ENCODE measurements around the gene AGFG1.
"Not testable (repeated sequence)": the region's sequence is repeated elsewhere in the genome, so short reads cannot be mapped to it uniquely, and the experiment has no call there.

AGFG1 gene

DNA sequence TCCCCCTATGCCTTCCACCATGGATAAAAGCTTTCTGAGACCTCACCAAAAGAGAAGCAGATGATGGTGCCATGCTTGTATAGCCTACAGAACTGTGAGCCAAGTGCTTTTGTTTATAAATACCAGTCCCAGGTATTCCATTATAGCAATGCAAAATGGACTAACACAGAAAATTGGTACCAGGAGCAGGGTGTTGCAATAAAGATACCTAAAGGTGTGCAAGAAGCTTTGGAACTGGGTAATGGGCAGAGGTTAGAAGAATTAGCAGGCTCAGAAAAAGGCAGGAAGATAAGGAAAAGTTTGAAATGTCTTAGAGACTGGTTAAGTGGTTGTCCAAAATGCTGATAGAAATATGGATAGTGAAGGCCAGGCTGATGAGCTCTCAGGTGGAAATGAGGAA is 110.4 kb downstream of the AGFG1 start:
- no peak for DNase-seq (ENCODE audit: low read depth)
- no peak overlapping the region for H3K4me3 ChIP-seq (ENCODE audit: low read length)
- TF ChIP-seq, protein P1, sequence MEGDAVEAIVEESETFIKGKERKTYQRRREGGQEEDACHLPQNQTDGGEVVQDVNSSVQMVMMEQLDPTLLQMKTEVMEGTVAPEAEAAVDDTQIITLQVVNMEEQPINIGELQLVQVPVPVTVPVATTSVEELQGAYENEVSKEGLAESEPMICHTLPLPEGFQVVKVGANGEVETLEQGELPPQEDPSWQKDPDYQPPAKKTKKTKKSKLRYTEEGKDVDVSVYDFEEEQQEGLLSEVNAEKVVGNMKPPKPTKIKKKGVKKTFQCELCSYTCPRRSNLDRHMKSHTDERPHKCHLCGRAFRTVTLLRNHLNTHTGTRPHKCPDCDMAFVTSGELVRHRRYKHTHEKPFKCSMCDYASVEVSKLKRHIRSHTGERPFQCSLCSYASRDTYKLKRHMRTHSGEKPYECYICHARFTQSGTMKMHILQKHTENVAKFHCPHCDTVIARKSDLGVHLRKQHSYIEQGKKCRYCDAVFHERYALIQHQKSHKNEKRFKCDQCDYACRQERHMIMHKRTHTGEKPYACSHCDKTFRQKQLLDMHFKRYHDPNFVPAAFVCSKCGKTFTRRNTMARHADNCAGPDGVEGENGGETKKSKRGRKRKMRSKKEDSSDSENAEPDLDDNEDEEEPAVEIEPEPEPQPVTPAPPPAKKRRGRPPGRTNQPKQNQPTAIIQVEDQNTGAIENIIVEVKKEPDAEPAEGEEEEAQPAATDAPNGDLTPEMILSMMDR (conservative IDR thresholded peaks at IDR 0.05; ENCODE audit: low read length) = no peak

DNA sequence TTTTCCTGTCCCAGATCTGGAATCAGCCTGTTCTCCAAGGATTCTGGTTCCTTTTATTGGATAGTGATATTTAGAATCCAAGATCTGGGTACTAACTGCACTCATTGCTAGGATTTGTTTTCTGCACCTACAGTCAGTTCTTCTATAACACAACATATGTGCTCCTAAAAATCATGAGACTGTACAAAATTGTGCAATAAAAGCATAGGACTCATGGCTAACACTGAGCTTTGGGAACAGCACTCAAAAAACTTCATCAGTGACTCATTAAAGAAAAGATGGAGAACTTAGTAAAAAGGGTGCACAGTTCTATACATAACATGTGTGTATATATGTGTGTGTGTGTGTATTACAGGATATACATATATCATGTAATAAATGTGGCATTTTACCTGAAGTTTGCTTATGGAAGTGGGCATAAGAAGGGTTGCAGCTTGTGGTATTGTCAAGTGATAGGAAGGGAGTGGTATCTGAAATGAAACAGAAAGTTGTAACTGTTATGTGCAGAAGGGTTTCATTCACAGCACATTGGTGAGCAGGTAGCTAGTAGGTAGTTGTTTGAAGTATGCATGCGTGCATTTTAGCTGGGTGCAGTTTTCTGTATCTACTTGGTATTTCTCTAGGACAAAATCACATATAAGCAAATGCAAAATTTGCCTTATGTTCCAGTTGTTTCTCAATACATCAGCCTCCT is 120.9 kb downstream of the AGFG1 start:
- DNase-seq (ENCODE audit: low read depth) = no peak
- H3K4me3 ChIP-seq (ENCODE audit: low read length) = no peak overlapping the region
- TF ChIP-seq, protein P1 (conservative IDR thresholded peaks at IDR 0.05; ENCODE audit: low read length) = no peak

DNA sequence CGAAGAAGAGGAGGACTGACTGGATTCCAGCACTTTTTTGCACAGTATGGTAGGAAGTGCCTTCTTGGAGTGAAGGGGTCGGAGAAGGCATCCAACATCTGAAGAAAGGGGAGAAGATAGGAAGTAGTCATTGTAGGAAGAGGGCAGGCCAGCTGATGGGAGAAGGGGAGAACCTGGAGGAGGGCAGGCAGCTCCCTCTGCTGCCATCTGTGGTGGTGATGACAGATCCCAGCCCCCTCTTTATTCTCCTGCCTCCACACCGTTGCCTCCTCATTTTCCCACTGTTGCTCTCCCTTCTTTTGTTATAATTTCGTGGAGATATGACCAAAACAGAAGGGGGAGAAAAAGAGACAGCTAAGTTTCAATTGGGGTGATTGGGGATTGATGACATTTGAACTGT is 123.8 kb downstream of the AGFG1 start:
- TF ChIP-seq, protein P1 (conservative IDR thresholded peaks at IDR 0.05; ENCODE audit: low read length) = no peak
- no peak overlapping the region for H3K4me3 ChIP-seq (ENCODE audit: low read length)
- DNase-seq (ENCODE audit: low read depth) = no peak

DNA sequence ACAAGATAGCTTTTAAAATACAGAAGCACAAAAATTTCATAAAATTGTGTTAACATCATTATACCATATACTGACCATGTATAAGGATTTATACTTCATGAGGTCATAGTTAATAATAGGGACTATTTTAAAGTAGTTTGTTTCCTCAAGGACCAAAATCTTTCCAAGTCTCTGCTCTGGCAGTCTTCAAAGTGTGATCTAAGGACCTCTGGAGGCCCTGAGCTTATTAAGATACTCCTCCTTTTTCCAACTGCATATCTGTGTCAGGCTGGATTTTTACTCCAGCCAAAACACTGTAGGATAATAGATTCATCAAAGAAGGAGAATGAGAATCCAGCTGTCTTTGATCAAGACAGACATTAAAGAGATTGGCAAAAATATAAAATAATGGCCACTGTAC is 125.1 kb downstream of the AGFG1 start:
- H3K4me3 ChIP-seq (ENCODE audit: low read length) = no peak overlapping the region
- TF ChIP-seq, protein P1 (conservative IDR thresholded peaks at IDR 0.05; ENCODE audit: low read length) = no peak
- DNase-seq (ENCODE audit: low read depth) = no peak

DNA sequence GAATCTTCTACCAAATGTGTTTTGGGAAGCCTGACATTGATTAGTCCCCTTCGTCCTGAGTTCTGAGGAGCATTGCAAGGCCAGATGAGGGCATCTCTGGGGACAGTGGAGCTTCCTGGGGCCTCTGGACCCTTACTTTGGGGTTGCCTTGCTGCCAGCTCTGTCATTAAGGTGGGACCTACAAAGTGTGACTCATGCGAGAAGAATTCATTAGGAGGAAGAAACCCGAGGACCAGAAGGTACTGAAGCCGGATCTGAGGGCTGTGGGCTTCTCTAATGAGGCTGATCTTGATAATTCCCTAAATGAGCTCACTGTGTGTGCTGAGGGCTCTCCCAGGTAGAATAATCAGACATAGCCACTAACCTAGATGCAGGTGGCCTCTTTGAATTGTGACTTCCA is 126.0 kb downstream of the AGFG1 start:
- TF ChIP-seq, protein P1 (conservative IDR thresholded peaks at IDR 0.05; ENCODE audit: low read length) = no peak
- DNase-seq (ENCODE audit: low read depth) = no peak
- no peak overlapping the region for H3K4me3 ChIP-seq (ENCODE audit: low read length)

DNA sequence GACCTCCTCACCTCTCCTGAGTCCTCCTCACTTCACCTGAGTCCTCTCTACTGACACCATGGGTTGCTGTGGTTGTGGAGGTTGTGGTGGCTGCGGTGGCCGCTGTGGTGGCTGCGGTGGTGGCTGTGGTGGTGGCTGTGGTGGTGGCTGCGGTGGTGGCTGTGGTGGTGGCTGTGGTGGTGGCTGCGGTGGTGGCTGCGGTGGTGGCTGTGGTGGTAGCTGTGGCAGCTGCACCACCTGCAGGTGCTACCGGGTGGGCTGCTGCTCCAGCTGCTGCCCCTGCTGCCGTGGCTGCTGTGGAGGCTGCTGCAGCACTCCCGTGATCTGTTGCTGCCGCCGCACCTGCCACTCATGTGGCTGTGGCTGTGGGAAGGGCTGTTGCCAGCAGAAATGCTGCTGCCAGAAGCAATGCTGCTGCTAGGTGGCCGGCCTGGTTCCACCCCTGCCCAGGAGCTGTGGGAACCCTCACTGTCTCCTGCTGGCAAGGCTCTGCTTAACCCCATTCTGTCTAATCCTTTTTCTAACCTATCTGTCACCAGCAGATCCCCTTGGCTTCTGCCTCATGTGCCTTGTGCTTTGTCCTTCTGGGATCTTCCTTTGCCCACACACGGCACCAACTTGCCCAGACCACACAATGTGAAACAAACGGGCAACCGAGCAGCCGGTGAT is 127.0 kb downstream of the AGFG1 start, which contains the start of gene SCYGR2:
TSS of gene SCYGR2 (plus strand) at position 59 of the 669 bp plus-strand sequence. CDS start at position 59, 0 bp downstream.
- not testable (repeated sequence) for DNase-seq (ENCODE audit: low read depth); H3K4me3 ChIP-seq (ENCODE audit: low read length)

DNA sequence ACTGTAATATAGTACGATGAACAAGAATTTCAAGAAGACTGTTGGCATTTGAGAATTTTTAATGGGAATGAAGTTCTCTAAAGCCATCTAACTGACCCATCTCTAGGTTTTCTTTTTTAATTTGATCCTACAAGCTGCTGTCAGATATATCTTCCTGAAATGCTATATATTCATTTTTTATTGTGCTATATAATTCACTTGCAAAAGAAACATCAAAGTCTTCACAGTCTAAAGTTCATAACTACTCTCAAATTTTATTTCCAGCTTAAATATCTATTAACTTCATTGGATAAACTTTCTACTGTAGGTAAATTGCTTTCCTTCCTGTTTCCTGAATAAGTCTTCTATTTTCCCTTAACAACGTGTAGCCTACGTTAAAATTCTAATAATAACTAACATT is 130.4 kb downstream of the AGFG1 start:
- H3K4me3 ChIP-seq (ENCODE audit: low read length) = no peak overlapping the region
- DNase-seq (ENCODE audit: low read depth) = no peak
- TF ChIP-seq, protein P1 (conservative IDR thresholded peaks at IDR 0.05; ENCODE audit: low read length) = no peak
